ENCODE measurements around the gene DNAH3.
"Not testable (repeated sequence)": the region's sequence is repeated elsewhere in the genome, so short reads cannot be mapped to it uniquely, and the experiment has no call there.

Gene DNAH3

GRCh38 chr16:20931066-20931600, 219.5 kb downstream of the DNAH3 start:
- no peak overlapping the region for H3K4me3 ChIP-seq (ENCODE audit: low read length)
- H3K27ac ChIP-seq (ENCODE audit: low read length): no peak overlapping the region
- no peak for DNase-seq (ENCODE audit: low read depth, low spot score)
- H3K9me3 ChIP-seq (ENCODE audit: control insufficient read depth, insufficient read depth, low read length): no peaks in the 10 kb centered on the region
- H3K36me3 ChIP-seq (ENCODE audit: control insufficient read depth, insufficient read depth, low read length): no peaks in the 10 kb centered on the region
- no peaks in the 10 kb centered on the region for H3K27me3 ChIP-seq (ENCODE audit: control insufficient read depth, insufficient read depth, low read length)
- no peaks in the 10 kb centered on the region for H3K4me1 ChIP-seq (ENCODE audit: control insufficient read depth, insufficient read depth, low read length)
- no CpG with 5 or more reads among the region's 5 CpGs for WGBS (ENCODE audit: insufficient coverage, insufficient read length)

GRCh38 chr16:20930365-20930690, 220.3 kb downstream of the DNAH3 start:
- Histone ChIP-seq H3K9me3 (ENCODE audit: control insufficient read depth, insufficient read depth, low read length) (no peaks in the 10 kb centered on the region), H3K27ac (ENCODE audit: low read length) (no peak overlapping the region), H3K4me1 (ENCODE audit: control insufficient read depth, insufficient read depth, low read length) (no peaks in the 10 kb centered on the region), H3K4me3 (ENCODE audit: low read length) (no peak overlapping the region), H3K36me3 (ENCODE audit: control insufficient read depth, insufficient read depth, low read length) (no peaks in the 10 kb centered on the region), H3K27me3 (ENCODE audit: control insufficient read depth, insufficient read depth, low read length) (no peaks in the 10 kb centered on the region)
- no CpG with 5 or more reads among the region's 1 CpG for WGBS (ENCODE audit: insufficient coverage, insufficient read length)
- DNase-seq (ENCODE audit: low read depth, low spot score): no peak

- WGBS (ENCODE audit: insufficient coverage, insufficient read length): no CpG with 5 or more reads among the region's 10 CpGs
- H3K4me1 ChIP-seq (ENCODE audit: control insufficient read depth, insufficient read depth, low read length); H3K9me3 ChIP-seq (ENCODE audit: control insufficient read depth, insufficient read depth, low read length); H3K36me3 ChIP-seq (ENCODE audit: control insufficient read depth, insufficient read depth, low read length); H3K27me3 ChIP-seq (ENCODE audit: control insufficient read depth, insufficient read depth, low read length); H3K4me3 ChIP-seq (ENCODE audit: low read length); H3K27ac ChIP-seq (ENCODE audit: low read length); DNase-seq (ENCODE audit: low read depth, low spot score): not testable (repeated sequence)
Measured at GRCh38 chr16:20929676-20930364, 220.8 kb downstream of the DNAH3 start.

GRCh38 chr16:20928774-20929411, 221.8 kb downstream of the DNAH3 start:
- H3K36me3 ChIP-seq (ENCODE audit: control insufficient read depth, insufficient read depth, low read length): no peaks in the 10 kb centered on the region
- H3K27me3 ChIP-seq (ENCODE audit: control insufficient read depth, insufficient read depth, low read length): no peaks in the 10 kb centered on the region
- H3K27ac ChIP-seq (ENCODE audit: low read length): no peak overlapping the region
- no peaks in the 10 kb centered on the region for H3K9me3 ChIP-seq (ENCODE audit: control insufficient read depth, insufficient read depth, low read length)
- DNase-seq (ENCODE audit: low read depth, low spot score): no peak
- no CpG with 5 or more reads among the region's 5 CpGs for WGBS (ENCODE audit: insufficient coverage, insufficient read length)
- no peak overlapping the region for H3K4me3 ChIP-seq (ENCODE audit: low read length)
- H3K4me1 ChIP-seq (ENCODE audit: control insufficient read depth, insufficient read depth, low read length): no peaks in the 10 kb centered on the region

GRCh38 chr16:20925751-20926150, 224.9 kb downstream of the DNAH3 start:
- WGBS (ENCODE audit: insufficient coverage, insufficient read length): no CpG with 5 or more reads among the region's 1 CpG
- H3K4me3 ChIP-seq (ENCODE audit: low read length): no peak overlapping the region
- no peaks in the 10 kb centered on the region for H3K4me1 ChIP-seq (ENCODE audit: control insufficient read depth, insufficient read depth, low read length)
- no peaks in the 10 kb centered on the region for H3K27me3 ChIP-seq (ENCODE audit: control insufficient read depth, insufficient read depth, low read length)
- no peaks in the 10 kb centered on the region for H3K36me3 ChIP-seq (ENCODE audit: control insufficient read depth, insufficient read depth, low read length)
- no peaks in the 10 kb centered on the region for H3K9me3 ChIP-seq (ENCODE audit: control insufficient read depth, insufficient read depth, low read length)
- no peak overlapping the region for H3K27ac ChIP-seq (ENCODE audit: low read length)
- no peak for DNase-seq (ENCODE audit: low read depth, low spot score)

- DNase-seq (ENCODE audit: low read depth, low spot score): no peak
- Histone ChIP-seq H3K27me3 (ENCODE audit: control insufficient read depth, insufficient read depth, low read length) (no peaks in the 10 kb centered on the region), H3K36me3 (ENCODE audit: control insufficient read depth, insufficient read depth, low read length) (no peaks in the 10 kb centered on the region), H3K4me3 (ENCODE audit: low read length) (no peak overlapping the region), H3K9me3 (ENCODE audit: control insufficient read depth, insufficient read depth, low read length) (no peaks in the 10 kb centered on the region), H3K4me1 (ENCODE audit: control insufficient read depth, insufficient read depth, low read length) (0 out of 2 replicates have a peak, but pooled peaks cover 2% of the 10 kb centered on the region), H3K27ac (ENCODE audit: low read length) (no peak overlapping the region)
- no CpG with 5 or more reads among the region's 3 CpGs for WGBS (ENCODE audit: insufficient coverage, insufficient read length)
Measured at GRCh38 chr16:20923876-20924275, 226.8 kb downstream of the DNAH3 start.

- H3K27me3 ChIP-seq (ENCODE audit: control insufficient read depth, insufficient read depth, low read length): no peaks in the 10 kb centered on the region
- H3K36me3 ChIP-seq (ENCODE audit: control insufficient read depth, insufficient read depth, low read length): no peaks in the 10 kb centered on the region
- H3K4me3 ChIP-seq (ENCODE audit: low read length): no peak overlapping the region
- no peaks in the 10 kb centered on the region for H3K9me3 ChIP-seq (ENCODE audit: control insufficient read depth, insufficient read depth, low read length)
- no peak overlapping the region for H3K27ac ChIP-seq (ENCODE audit: low read length)
- H3K4me1 ChIP-seq (ENCODE audit: control insufficient read depth, insufficient read depth, low read length): 0 out of 2 replicates have a peak, but pooled peaks cover 2% of the 10 kb centered on the region
- WGBS (ENCODE audit: insufficient coverage, insufficient read length): no CpG with 5 or more reads among the region's 2 CpGs
- DNase-seq (ENCODE audit: low read depth, low spot score): no peak
Measured at GRCh38 chr16:20920799-20921198, 229.8 kb downstream of the DNAH3 start.

- peaks cover 3% of the 10 kb centered on the region; the same call in 1 of the 2 replicates for H3K4me1 ChIP-seq (ENCODE audit: control insufficient read depth, insufficient read depth, low read length)
- H3K36me3 ChIP-seq (ENCODE audit: control insufficient read depth, insufficient read depth, low read length): no peaks in the 10 kb centered on the region
- no peak overlapping the region for H3K27ac ChIP-seq (ENCODE audit: low read length)
- WGBS (ENCODE audit: insufficient coverage, insufficient read length): no CpG with 5 or more reads among the region's 5 CpGs
- no peaks in the 10 kb centered on the region for H3K27me3 ChIP-seq (ENCODE audit: control insufficient read depth, insufficient read depth, low read length)
- H3K9me3 ChIP-seq (ENCODE audit: control insufficient read depth, insufficient read depth, low read length): no peaks in the 10 kb centered on the region
- H3K4me3 ChIP-seq (ENCODE audit: low read length): no peak overlapping the region
- no peak for DNase-seq (ENCODE audit: low read depth, low spot score)
Measured at GRCh38 chr16:20920091-20920490, 230.6 kb downstream of the DNAH3 start.

- Histone ChIP-seq H3K27me3 (ENCODE audit: control insufficient read depth, insufficient read depth, low read length) (no peaks in the 10 kb centered on the region), H3K4me3 (ENCODE audit: low read length) (no peak overlapping the region), H3K4me1 (ENCODE audit: control insufficient read depth, insufficient read depth, low read length) (peaks cover 3% of the 10 kb centered on the region; the same call in 1 of the 2 replicates), H3K36me3 (ENCODE audit: control insufficient read depth, insufficient read depth, low read length) (no peaks in the 10 kb centered on the region), H3K9me3 (ENCODE audit: control insufficient read depth, insufficient read depth, low read length) (no peaks in the 10 kb centered on the region), H3K27ac (ENCODE audit: low read length) (no peak overlapping the region)
- DNase-seq (ENCODE audit: low read depth, low spot score): no peak
- WGBS (ENCODE audit: insufficient coverage, insufficient read length): no CpG with 5 or more reads among the region's 4 CpGs
Measured at GRCh38 chr16:20918486-20919239, 232.0 kb downstream of the DNAH3 start.

- Histone ChIP-seq H3K4me3 (ENCODE audit: low read length) (no peak overlapping the region), H3K27ac (ENCODE audit: low read length) (no peak overlapping the region), H3K4me1 (ENCODE audit: control insufficient read depth, insufficient read depth, low read length) (peaks cover 3% of the 10 kb centered on the region; the same call in 1 of the 2 replicates), H3K27me3 (ENCODE audit: control insufficient read depth, insufficient read depth, low read length) (no peaks in the 10 kb centered on the region), H3K9me3 (ENCODE audit: control insufficient read depth, insufficient read depth, low read length) (no peaks in the 10 kb centered on the region), H3K36me3 (ENCODE audit: control insufficient read depth, insufficient read depth, low read length) (no peaks in the 10 kb centered on the region)
- DNase-seq (ENCODE audit: low read depth, low spot score): no peak
- no CpG with 5 or more reads among the region's 4 CpGs for WGBS (ENCODE audit: insufficient coverage, insufficient read length)
Measured at GRCh38 chr16:20916942-20917341, 233.7 kb downstream of the DNAH3 start.
